ENCODE data around the gene CHST11.

CHST11 gene

DNA sequence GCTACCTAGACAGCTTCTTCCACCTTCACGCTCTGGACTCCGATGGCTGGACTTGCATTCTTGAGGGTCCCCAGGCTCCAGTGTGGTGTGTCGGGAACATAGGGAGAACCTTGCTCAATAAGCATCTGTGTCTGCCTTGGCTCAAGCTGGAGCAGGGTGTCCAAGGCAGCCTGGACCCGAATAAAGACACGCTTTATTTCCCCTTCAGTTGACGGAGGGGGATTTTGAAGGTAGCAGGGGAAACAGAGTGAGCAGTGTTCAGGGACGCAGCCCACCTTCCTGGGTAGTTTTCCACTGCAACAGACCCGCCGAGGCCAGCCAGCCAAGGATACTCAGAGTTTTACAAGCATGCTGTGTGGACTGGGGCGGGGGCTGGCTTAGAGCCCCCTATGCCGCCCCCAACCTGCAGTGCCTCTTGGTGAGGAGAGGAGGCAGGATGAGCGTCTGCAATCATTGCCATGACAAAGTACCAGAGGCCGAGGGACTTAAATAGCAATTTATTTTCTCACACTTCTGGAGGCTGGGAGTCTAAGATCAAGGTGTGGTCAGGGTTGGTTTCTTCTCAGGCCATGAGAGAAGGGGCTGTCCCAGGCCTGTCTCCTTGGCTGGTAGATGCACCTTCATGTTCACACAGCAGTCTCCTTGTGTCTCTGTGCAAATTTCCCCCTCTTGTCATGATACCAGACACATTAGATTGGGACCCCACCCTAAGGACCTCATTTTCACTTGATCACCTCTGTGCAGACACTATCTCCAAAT lies 201.2 kb downstream of the CHST11 start:
- DNase-seq = no peak

DNA sequence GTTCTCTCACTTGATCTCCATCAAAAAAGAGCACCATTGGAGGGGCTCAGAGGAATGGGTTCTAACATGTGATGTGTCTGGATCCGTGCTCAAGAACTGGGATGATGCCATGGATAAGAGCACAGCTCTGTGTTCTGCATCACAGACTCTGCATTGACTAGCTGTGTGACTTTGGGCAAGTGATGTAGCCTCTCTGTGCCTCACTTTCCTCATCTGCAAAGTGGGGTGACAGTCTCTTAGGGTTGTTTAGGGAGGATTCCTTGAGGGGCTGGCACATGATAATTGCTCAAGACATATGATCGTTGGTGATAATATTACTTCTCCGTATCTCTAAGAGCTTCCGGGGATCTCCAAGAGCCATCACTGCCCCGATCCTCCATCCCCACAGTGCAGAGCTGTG lies 202.3 kb downstream of the CHST11 start:
- DNase-seq = no peak

DNA sequence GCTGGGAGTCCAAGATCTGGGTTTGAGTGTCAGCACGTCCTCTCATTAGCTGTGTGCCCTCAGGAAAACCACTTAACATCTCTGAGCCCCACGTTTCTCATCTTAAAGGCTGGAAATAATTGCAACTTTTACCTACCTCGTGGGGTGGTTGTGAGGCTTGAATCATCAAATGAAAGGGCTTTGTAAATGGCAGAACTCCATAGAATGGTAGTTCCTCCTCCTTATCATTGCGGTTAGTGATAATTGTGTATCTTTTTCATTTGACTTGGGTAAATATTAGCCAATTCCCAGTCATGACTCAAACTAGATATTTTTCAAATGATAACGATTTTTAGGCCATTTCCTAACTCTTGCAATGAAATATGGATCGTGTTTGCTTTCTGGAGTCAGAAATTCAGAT lies 205.5 kb downstream of the CHST11 start:
- no peak for DNase-seq

DNA sequence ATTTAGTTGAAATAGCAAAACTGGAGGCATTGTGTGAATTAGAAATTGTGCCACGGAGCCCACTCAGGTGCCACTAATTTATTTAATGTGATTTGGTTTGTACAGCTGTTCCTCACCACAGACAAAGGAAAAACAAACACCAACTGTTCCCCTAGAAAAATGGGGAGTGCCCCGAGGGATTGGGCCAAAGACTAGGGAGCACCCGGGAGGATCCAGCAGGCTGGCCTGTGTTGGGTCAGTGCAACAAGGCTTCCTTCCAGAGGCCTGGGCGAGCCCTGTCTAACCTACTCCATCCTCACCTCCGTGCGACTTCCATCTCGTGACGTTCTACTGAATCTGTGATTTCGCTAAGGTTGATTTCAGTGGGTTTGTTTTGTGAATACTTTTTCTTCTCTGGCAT lies 206.2 kb downstream of the CHST11 start:
- no peak for DNase-seq

GRCh38 chr12:104664351-104664750 lies 207.6 kb downstream of the CHST11 start:
- DNase-seq = no peak

DNA sequence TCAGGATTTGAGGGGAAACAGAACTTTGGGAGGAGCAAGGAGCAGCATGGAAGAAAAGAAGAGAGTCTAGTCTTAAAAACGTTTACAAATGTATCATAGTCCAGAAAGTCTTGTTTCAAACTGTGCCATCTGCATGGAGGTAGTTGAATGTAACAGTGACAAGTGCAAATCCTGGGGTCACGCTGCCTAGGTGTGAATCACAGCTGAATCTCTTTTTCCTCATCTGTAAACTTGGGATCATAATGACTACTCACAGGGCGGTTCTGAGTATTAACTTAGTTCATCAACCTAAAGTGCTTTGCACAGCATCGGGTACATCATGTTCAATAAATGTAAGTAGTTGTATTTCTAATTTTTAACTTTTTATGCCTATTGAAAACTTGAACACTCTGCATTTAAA lies 208.5 kb downstream of the CHST11 start:
- no peak for DNase-seq

- no peak for DNase-seq
Observed at GRCh38 chr12:104667139-104667538, 210.4 kb downstream of the CHST11 start.

DNA sequence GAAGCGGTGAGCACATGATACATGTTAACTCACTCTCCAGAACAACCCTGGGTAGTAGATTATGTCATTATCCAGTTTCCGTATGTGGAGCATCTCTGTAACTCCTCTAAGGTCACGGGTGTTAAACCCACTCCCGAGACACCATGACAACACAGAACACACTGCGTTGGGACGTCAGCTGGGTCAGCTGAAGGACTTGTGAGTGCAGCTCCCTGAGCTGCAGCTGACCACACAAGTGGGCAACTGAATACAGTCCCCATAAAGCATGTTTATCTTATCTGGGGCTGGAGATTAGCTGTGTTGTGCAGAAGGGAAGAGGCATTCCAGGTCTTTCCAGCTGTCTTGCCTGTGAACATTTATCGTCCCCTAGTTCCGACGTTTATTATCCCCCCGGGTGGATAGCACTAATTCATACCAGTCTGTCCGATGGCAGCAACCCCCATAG lies 211.5 kb downstream of the CHST11 start:
- no peak for DNase-seq

- no peak for DNase-seq
Observed at GRCh38 chr12:104669089-104669721, 212.5 kb downstream of the CHST11 start.

- no peak for DNase-seq
Observed at GRCh38 chr12:104669851-104670337, 213.1 kb downstream of the CHST11 start.

- DNase-seq = no peak
Observed at GRCh38 chr12:104670439-104671408, 214.0 kb downstream of the CHST11 start.

GRCh38 chr12:104671409-104672095 lies 214.8 kb downstream of the CHST11 start:
- peak; percentile 81 for DNase-seq

- no peak for DNase-seq
Observed at GRCh38 chr12:104672096-104672445, 215.3 kb downstream of the CHST11 start.

DNA sequence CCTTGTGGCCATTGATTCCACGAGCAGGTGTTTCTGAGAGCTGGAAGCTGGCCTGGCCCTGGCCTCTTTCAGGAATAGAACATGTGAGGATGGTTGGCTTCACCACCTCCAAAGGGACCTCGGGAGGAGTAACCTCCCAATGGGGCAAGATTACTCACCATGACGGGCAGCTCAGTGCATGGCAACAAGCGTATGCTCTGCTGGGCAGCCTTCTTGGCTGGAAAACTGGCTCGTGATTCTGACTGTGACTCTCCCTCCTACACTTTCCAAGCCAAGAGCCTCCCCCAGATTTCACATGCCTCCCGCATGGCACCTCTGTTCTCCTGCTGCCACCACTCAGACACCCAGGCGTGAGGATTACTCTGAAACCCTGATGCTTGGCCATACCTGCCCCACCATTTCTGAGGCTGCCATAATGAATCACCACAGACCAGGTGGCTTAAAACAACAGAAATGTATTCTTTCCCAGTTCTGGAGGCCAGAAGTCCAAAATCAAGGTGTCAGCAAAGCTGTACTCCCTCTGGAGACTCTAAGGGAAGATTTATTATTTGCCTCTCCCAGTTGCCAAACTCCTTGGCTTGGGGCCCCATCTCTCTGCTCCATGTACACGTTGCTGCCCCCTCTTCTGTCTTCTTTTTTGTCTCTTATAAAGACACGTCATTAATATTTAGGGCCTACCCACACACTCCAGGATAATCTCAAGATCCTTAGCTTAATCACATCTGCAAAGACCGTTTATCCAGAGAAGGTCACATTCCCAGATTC lies 215.9 kb downstream of the CHST11 start:
- DNase-seq = no peak

GRCh38 chr12:104673294-104673693 lies 216.5 kb downstream of the CHST11 start:
- DNase-seq = no peak

DNA sequence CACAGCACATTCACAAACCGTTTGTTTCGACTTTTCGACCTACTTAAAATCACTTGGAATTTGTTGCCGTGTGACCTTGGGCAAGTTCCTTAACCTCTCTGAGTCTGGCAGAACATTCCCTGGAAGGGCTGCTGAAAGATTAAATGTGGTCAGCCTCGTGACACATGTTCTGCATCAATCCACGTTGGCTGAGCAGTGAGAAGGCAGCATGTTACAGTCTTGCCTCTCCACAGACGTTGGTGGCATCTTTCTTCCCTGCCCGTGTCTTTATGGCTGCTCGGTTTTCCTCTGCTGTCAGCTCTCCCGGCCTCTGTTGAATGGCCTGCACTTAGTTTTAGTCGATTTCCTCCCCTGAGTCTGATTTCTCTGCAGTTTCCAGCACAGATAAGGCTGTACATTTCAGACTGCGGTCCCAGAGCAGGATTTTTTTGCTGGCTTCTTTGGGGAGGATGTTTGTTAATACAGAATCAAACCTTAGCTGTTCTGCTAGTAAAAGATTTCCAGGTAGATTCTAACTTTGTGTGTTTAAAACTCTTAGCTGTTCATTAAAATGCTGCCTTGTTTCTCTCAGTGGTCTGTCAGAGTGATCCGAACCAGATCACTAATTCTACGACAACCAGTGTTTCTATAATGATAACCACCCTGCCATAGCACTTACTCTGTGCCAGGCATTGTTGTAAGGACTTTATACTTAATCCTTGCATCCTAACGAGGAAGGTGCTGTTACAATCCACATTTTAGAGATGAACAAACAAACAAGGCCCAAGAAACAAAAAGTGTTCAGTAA lies 217.1 kb downstream of the CHST11 start:
- DNase-seq = no peak

GRCh38 chr12:104676636-104677035 lies 219.9 kb downstream of the CHST11 start:
- no peak for DNase-seq

- no peak for DNase-seq
Observed at GRCh38 chr12:104677441-104678089, 220.8 kb downstream of the CHST11 start.

DNA sequence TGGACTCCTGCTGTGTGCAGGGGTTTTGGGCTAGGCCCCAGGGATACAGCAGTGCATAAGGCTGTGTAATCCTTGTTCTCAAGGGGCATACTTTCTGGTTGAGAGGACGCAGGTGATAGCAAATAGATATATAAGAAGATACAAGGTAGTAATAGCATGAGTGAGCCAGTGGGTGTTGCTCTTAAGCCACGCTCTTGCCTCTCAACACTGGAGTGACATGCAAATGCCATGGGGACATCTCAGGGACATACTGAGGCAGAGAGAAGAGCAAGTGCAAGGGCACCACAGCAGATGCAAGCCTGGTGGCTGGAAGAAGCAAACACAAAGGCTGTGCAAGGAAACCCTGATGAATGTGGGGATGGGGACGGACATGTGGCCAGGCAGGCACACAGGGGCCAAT lies 223.3 kb downstream of the CHST11 start:
- DNase-seq = peak; percentile 33

GRCh38 chr12:104680491-104680890 lies 223.7 kb downstream of the CHST11 start:
- DNase-seq = no peak

Data from hematopoietic multipotent progenitor cell treated with erythropoietin and hydrocortisone succinate and interleukin-3 and kit ligand, for 8 days (in vitro differentiated cells).